HepG2 (cell line): ENCODE data around the gene DCAF16. TPM values are rescaled to one million over a fixed set of nuclear protein-coding genes. Genes with fewer than 3 reads are reported as not detected.

Experiments used
- ATAC-seq: fragments of 200-7000 bp; cut with Tn5 transposase; 3 replicates; pipeline ENCODE4 v1.9.1; 2020; ENCODE audit warnings: mild to moderate bottlenecking, moderate library complexity
- BruUV-seq: library from RNA; stranded (reverse); fragments of 400-500 nt; replicated peaks from 2 replicates; lab custom pipeline; 2021; lab: Mats Ljungman, UMichigan
- CTCF ChIA-PET: fragments of 300-600 bp; formaldehyde crosslinking; extraction: SDS; loops from one replicate; lab custom pipeline; 2021; ENCODE audit warnings: low total read pairs, inconsistent platforms, low intra/inter-chr PET ratio; lab: Yijun Ruan, JAX
- POLR2A ChIA-PET: fragments of 350-600 bp; sonication (Branson Sonifier 250); formaldehyde crosslinking; loops from one replicate; lab custom pipeline; 2020; ENCODE audit warnings: antibody characterized with exemption, inconsistent platforms; lab: Yijun Ruan, JAX
- DNase-seq: peaks from one replicate; pipeline ENCODE4 v3.0.0-alpha.2; 2015; ENCODE audit warnings: low spot score
- FAIRE-seq: peaks from 3 replicates; lab custom pipeline; 2011; peaks lifted over from hg19 to GRCh38; lab: Jason Lieb, UNC
- H2AFZ ChIP-seq: one replicate; pipeline ENCODE4 v1.6.1; 2011; ENCODE audit warnings: low read length, inconsistent platforms
- H3K27ac ChIP-seq: fragments of 300-600 bp; 3 replicates; pipeline ENCODE4 v1.8.0; 2011; ENCODE audit warnings: mixed run types, mild to moderate bottlenecking, mixed read lengths, low read length, inconsistent platforms; ENCODE audit not compliant: insufficient read depth; ENCODE audit errors: extremely low read length
- H3K27me3 ChIP-seq, 2 experiments: fragments of 200-600 bp in 1 of 2; 2 replicates in 1 of 2; 3 replicates in 1 of 2; pipeline versions ENCODE4 v1.6.0 to v1.8.0; 2011; ENCODE audit warnings: low read length in 2 of 2, mild to moderate bottlenecking in 2 of 2, moderate library complexity in 2 of 2, inconsistent platforms in 1 of 2; ENCODE audit not compliant: insufficient read depth in 2 of 2, control insufficient read depth in 1 of 2
- H3K36me3 ChIP-seq, 2 experiments: fragments of 200-600 bp in 1 of 2; replicated peaks in 1 of 2; 2 replicates in 1 of 2; 3 replicates in 1 of 2; pipeline versions ENCODE4 v1.5.1 to v1.8.0; 2011; ENCODE audit warnings: low read length in 2 of 2, inconsistent platforms in 1 of 2; ENCODE audit not compliant: insufficient read depth in 2 of 2, control insufficient read depth in 1 of 2
- H3K4me1 ChIP-seq: 2 replicates; pipeline ENCODE4 v1.5.1; 2012; ENCODE audit warnings: low read length, inconsistent platforms; ENCODE audit not compliant: insufficient read depth
- H3K4me2 ChIP-seq: 2 replicates; pipeline ENCODE4 v1.6.0; 2011; ENCODE audit warnings: low read depth, low read length, inconsistent platforms
- H3K4me3 ChIP-seq, 3 experiments: fragments of 200-600 bp in 1 of 3; sonication (generic), shearing (Covaris generic) in 1 of 3; replicated peaks in 1 of 3; 2 replicates each; pipeline ENCODE4 v1.5.1; 2011 to 2016; ENCODE audit warnings: low read length in 3 of 3, inconsistent platforms in 2 of 3, low read depth in 2 of 3, mild to moderate bottlenecking in 2 of 3, control low read depth in 1 of 3, mixed read lengths in 1 of 3; ENCODE audit not compliant: insufficient read depth in 1 of 3
- H3K79me2 ChIP-seq: one replicate; pipeline ENCODE4 v1.6.1; 2011; ENCODE audit warnings: low read length, inconsistent platforms; ENCODE audit not compliant: insufficient read depth
- H3K9ac ChIP-seq: 2 replicates; pipeline ENCODE4 v1.6.0; 2011; ENCODE audit warnings: mild to moderate bottlenecking, low read depth, low read length, inconsistent platforms; ENCODE audit not compliant: insufficient read depth
- H3K9me3 ChIP-seq: 2 replicates; pipeline ENCODE4 v1.5.1; 2012; ENCODE audit warnings: mild to moderate bottlenecking, low read length
- H4K20me1 ChIP-seq: 2 replicates; pipeline ENCODE4 v1.6.0; 2011; ENCODE audit warnings: inconsistent platforms, mild to moderate bottlenecking, low read length, moderate library complexity; ENCODE audit not compliant: insufficient read depth
- ARID4A ChIP-seq: sonication (generic); formaldehyde crosslinking; IDR thresholded peaks from 2 replicates; pipeline ENCODE4 v1.5.0; 2020; ENCODE audit warnings: mild to moderate bottlenecking, missing genetic modification reagents, borderline replicate concordance
- EEA1 ChIP-seq: sonication (generic); formaldehyde crosslinking; IDR thresholded peaks from 2 replicates; pipeline ENCODE4 v1.5.1; 2020; ENCODE audit warnings: mild to moderate bottlenecking, missing genetic modification reagents, borderline replicate concordance
- FLYWCH1 ChIP-seq: sonication (generic); formaldehyde crosslinking; IDR thresholded peaks from 2 replicates; pipeline ENCODE4 v1.8.1; 2023; ENCODE audit warnings: mild to moderate bottlenecking, missing genetic modification reagents
- HDAC1 ChIP-seq: sonication (generic); formaldehyde crosslinking; IDR thresholded peaks from 2 replicates; pipeline ENCODE4 v1.5.1; 2020; ENCODE audit warnings: mild to moderate bottlenecking, missing genetic modification reagents
- HINFP ChIP-seq: sonication (generic); formaldehyde crosslinking; IDR thresholded peaks from 2 replicates; pipeline ENCODE4 v1.4.0; 2020; ENCODE audit warnings: low read depth, mild to moderate bottlenecking, missing genetic modification reagents
- KMT2A ChIP-seq: sonication (generic); formaldehyde crosslinking; IDR thresholded peaks from 2 replicates; pipeline ENCODE4 v1.4.0; 2020; ENCODE audit warnings: missing genetic modification reagents
- NFAT5 ChIP-seq: sonication (generic); formaldehyde crosslinking; IDR thresholded peaks from 2 replicates; pipeline ENCODE4 v1.4.0; 2020; ENCODE audit warnings: missing genetic modification reagents
- SAP130 ChIP-seq: IDR thresholded peaks from 2 replicates; pipeline ENCODE4 v1.6.1; 2016; ENCODE audit warnings: low read depth
- ZNF547 ChIP-seq: sonication (generic); formaldehyde crosslinking; IDR thresholded peaks from 2 replicates; pipeline ENCODE4 v1.5.1; 2020; ENCODE audit warnings: mild to moderate bottlenecking, missing genetic modification reagents
- WGBS: methylation state at CpG from one replicate; pipeline ENCODE4 v1.1.6; 2017; ENCODE audit warnings: low lambda C conversion rate; 5-methylcytosine and 5-hydroxymethylcytosine counted together
- in situ Hi-C: cut with HindIII; loops from 2 replicates; pipeline ENCODE4 v1.10.0; 2017; ENCODE audit warnings: low pct_unique_long_range_greater_than_20kb; ENCODE audit not compliant: extremely low pct_ligation_motif_present
- intact Hi-C: fragments of 100-400 bp; cut with micrococcal nuclease; formaldehyde crosslinking; loops from one replicate; pipeline ENCODE4 v1.10.0; 2022; ENCODE audit not compliant: unreplicated experiment
- polyA plus RNA-seq, 8 experiments: library from polyadenylated mRNA; depleted of rRNA in 3 of 8; stranded (reverse) in 7 of 8; unstranded in 1 of 8; fragments of >200 nt; fragmentation: Illumina TruSeq in 4 of 8; extraction: Trizol in 4 of 8; gene quantifications; 2 replicates each; pipeline versions ENCODE4 v1.2.1 to v1.2.3, GENCODE V29; 2011 to 2016; ENCODE audit warnings: low read depth in 4 of 8, missing spikeins in 1 of 8, mixed read lengths in 1 of 8; ENCODE audit not compliant: insufficient read depth in 1 of 8
- total RNA-seq, 5 experiments: library from RNA; depleted of rRNA; stranded (reverse); fragments of >200 nt; fragmentation: Illumina TruSeq; extraction: Trizol; gene quantifications; 2 replicates each; pipeline ENCODE4 v1.2.3, GENCODE V29; 2016; ENCODE audit warnings: low read depth in 1 of 5
- TF ChIP-seq, protein P1 (sequence below): sonication (generic); formaldehyde crosslinking; IDR thresholded peaks from 2 replicates; pipeline ENCODE4 v1.4.0; 2020; ENCODE audit warnings: missing genetic modification reagents; ENCODE audit errors: not compliant biosample characterization

Gene DCAF16
- total and polyA plus RNA-seq, 2 of the 13 experiments (the other 11 are each of a cell fraction or from before 2014, with no cell fraction given), result 37.5 to 41.9 TPM

DNA sequence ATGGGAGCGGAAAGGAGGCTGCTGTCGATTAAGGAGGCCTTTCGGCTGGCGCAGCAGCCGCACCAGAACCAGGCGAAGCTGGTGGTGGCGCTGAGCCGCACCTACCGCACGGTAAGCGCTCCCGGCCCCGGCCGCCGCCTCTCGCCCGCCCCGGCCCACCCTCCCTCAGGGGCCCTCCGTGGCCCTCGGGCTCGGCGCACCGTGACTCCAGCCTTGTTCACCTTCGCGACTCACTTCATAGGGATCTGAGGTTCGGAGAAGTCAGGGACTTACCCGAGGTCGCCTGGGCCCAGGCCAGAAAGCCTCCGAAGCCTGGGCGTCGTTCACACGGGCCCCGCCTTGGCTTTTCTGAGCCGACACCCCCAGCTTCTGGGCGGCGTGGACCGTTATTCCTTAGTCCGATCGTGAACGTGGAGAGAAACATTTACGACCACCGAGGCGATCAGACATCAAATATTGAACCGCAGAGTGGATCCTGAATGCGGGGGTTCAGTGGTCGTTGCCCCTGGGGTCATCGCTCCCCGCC, 584 bp upstream of the DCAF16 start:
- DNase-seq (no peak), ATAC-seq (peak; percentile 66), FAIRE-seq (no peak)
- Histone ChIP-seq H3K36me3 (peaks cover 0 to 12% of the 10 kb centered on the region in 2 experiments; a peak in 4 of 5 replicates), H3K4me2 (peak overlapping the region; percentile 79), H3K27me3 (no peaks in the 10 kb centered on the region; a peak in 1 of 5 replicates), H4K20me1 (peaks cover 32% of the 10 kb centered on the region), H3K4me1 (peaks cover 41% of the 10 kb centered on the region), H3K9ac (peak overlapping the region; percentile 97), H3K9me3 (no peaks in the 10 kb centered on the region), H3K79me2 (peaks cover 88% of the 10 kb centered on the region), H3K4me3 (peak overlapping the region; percentile 68 to 93 (median 79)), H2AFZ (no peak overlapping the region), H3K27ac (peak overlapping the region; percentile 72)
- ChIA-PET POLR2A (no interaction called here), CTCF (no interaction called here)
- under 1% methylated on average over 13 of the region's 48 CpGs for WGBS
- in situ Hi-C loops, result loop anchor here (10.0 kb wide), 2 partner anchors 214 to 554 kb away; partner anchors contain the start of gene LCORL
- intact Hi-C loops, result loop anchor here (2.0 kb wide), 1 partner anchor 262 kb away; no protein-coding TSS in a partner anchor
- BruUV-seq, result no TSS peak
- TF ChIP-seq ARID4A (CRISPR knock-in tag) (peak; percentile 92; the same call in 1 of the 2 replicates), HDAC1 (CRISPR knock-in tag) (peak; percentile 1; the same call in 1 of the 2 replicates), FLYWCH1 (CRISPR knock-in tag) (0 out of 2 replicates have a peak, but pooled peaks have one; percentile 65), EEA1 (CRISPR knock-in tag) (0 out of 2 replicates have a peak, but pooled peaks have one; percentile 31), NFAT5 (CRISPR knock-in tag) (0 out of 2 replicates have a peak, but pooled peaks have one; percentile 0), HINFP (CRISPR knock-in tag) (no peak), SAP130 (CRISPR knock-in tag) (peak; percentile 23; the same call in 1 of the 2 replicates), KMT2A (CRISPR knock-in tag) (peak; percentile 83; the same call in 1 of the 2 replicates), ZNF547 (CRISPR knock-in tag) (0 out of 2 replicates have a peak, but pooled peaks have one; percentile 18)
- TF ChIP-seq, protein P1, sequence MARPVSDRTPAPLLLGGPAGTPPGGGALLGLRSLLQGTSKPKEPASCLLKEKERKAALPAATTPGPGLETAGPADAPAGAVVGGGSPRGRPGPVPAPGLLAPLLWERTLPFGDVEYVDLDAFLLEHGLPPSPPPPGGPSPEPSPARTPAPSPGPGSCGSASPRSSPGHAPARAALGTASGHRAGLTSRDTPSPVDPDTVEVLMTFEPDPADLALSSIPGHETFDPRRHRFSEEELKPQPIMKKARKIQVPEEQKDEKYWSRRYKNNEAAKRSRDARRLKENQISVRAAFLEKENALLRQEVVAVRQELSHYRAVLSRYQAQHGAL (CRISPR knock-in tag), result no peak
